Measurements from ENCODE around the gene TMEM220.

TMEM220 gene

DNA sequence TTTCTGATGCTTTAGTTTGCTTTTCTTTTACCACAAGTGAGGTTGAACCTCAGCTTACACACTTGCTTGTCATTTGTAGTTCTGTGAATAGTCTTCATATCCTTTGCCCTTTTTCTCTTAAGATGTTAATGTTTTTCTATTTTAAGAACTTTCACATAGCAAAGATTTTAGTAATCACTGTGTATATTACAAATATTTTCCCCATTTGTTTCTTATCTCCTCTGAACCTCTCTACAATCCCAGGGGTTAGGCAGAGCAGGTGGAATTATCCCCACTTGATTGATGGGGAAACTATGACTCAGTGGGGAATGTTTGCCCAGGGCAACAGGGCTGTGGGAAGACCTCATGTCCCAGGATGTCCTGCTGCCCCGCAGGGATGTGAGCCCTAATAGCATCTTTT lies 61.0 kb downstream of the TMEM220 start:
- DNase-seq (ENCODE audit: insufficient read length, low spot score) (no peak), FAIRE-seq (no peak)
- TF ChIP-seq, protein P1, sequence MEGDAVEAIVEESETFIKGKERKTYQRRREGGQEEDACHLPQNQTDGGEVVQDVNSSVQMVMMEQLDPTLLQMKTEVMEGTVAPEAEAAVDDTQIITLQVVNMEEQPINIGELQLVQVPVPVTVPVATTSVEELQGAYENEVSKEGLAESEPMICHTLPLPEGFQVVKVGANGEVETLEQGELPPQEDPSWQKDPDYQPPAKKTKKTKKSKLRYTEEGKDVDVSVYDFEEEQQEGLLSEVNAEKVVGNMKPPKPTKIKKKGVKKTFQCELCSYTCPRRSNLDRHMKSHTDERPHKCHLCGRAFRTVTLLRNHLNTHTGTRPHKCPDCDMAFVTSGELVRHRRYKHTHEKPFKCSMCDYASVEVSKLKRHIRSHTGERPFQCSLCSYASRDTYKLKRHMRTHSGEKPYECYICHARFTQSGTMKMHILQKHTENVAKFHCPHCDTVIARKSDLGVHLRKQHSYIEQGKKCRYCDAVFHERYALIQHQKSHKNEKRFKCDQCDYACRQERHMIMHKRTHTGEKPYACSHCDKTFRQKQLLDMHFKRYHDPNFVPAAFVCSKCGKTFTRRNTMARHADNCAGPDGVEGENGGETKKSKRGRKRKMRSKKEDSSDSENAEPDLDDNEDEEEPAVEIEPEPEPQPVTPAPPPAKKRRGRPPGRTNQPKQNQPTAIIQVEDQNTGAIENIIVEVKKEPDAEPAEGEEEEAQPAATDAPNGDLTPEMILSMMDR (IDR thresholded peaks at IDR 0.05; ENCODE audit: insufficient read depth, missing control alignments) = no peak

DNA sequence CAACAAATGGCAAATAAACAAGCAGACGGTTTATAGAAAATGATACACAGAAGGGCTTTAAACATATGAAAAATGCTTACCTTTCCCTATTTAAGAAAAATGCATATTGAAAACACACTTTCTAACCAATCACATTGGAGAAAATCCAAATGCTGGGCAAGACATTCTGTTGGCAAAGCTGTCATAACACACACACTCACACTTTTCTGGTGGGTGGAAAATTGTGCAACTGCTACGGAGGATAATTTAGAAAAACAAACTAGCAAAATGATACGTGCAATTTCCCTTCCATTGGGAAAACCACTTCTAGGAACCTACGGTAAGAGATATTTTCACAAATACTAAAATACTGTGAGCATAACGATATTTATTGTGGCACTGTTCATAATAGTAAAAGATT lies 62.9 kb downstream of the TMEM220 start:
- DNase-seq (ENCODE audit: insufficient read length, low spot score) = no peak
- no peak for FAIRE-seq
- TF ChIP-seq, protein P1 (IDR thresholded peaks at IDR 0.05; ENCODE audit: insufficient read depth, missing control alignments) = no peak

DNA sequence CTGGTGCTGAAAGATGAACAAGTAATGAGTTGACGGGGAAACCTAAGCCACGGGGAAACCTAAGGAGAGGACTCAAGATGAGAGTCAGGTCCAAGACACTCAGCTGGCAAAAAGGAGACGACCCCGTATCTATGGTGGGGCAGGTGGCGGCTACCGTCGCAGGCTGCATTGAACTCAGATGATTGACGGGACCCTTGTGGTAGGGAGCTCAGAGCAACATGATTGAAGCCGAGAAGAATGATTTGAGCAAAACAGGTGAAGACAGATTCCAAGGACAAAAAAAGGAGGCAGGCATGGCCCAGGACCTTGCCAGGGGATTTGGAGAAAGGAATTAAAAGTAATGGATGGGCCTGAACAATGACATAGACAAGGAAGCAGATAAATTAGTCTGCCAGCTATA lies 65.3 kb downstream of the TMEM220 start:
- FAIRE-seq = no peak
- TF ChIP-seq, protein P1 (IDR thresholded peaks at IDR 0.05; ENCODE audit: insufficient read depth, missing control alignments) = no peak
- DNase-seq (ENCODE audit: insufficient read length, low spot score) = no peak
